GM23338 (cell line): ENCODE results near the gene ASB3. TPM values are rescaled to one million over a fixed set of nuclear protein-coding genes. Genes with fewer than 3 reads are reported as not detected.

ENCODE experiments used
- ATAC-seq: fragments of 200-7000 bp; cut with Tn5 transposase; 3 replicates; pipeline ENCODE4 v1.9.1; 2020
- DNase-seq: peaks from one replicate; pipeline ENCODE4 v3.0.0-alpha.2; 2015; ENCODE audit warnings: low spot score
- H2AFZ ChIP-seq: fragments of 200-600 bp; sonication (generic); 2 replicates; pipeline ENCODE4 v1.8.0; 2016; ENCODE audit warnings: antibody characterized with exemption, mild to moderate bottlenecking, moderate library complexity
- H3F3A ChIP-seq: fragments of 200-600 bp; sonication (generic); replicated peaks from 2 replicates; pipeline ENCODE4 v1.8.0; 2017; ENCODE audit warnings: antibody characterized with exemption, mixed run types, low read depth
- H3K27ac ChIP-seq: fragments of 200-600 bp; sonication (generic); 2 replicates; pipeline ENCODE4 v1.6.1; 2016; ENCODE audit warnings: low read depth
- H3K27me3 ChIP-seq: fragments of 200-600 bp; sonication (generic); 2 replicates; pipeline ENCODE4 v1.8.0; 2016; ENCODE audit warnings: mild to moderate bottlenecking, mixed run types, moderate library complexity; ENCODE audit not compliant: insufficient read depth
- H3K36me3 ChIP-seq: fragments of 200-600 bp; sonication (generic); 2 replicates; pipeline ENCODE4 v1.8.0; 2016; ENCODE audit warnings: mild to moderate bottlenecking; ENCODE audit not compliant: insufficient read depth
- H3K4me1 ChIP-seq: fragments of 200-600 bp; sonication (generic); 2 replicates; pipeline ENCODE4 v1.8.0; 2016; ENCODE audit warnings: mild to moderate bottlenecking, moderate library complexity; ENCODE audit not compliant: insufficient read depth
- H3K4me2 ChIP-seq: fragments of 200-600 bp; sonication (generic); 2 replicates; pipeline ENCODE4 v1.7.1; 2017; ENCODE audit warnings: mixed run types
- H3K4me3 ChIP-seq: fragments of 200-600 bp; sonication (generic); 2 replicates; pipeline ENCODE4 v1.6.1; 2016; ENCODE audit warnings: mixed run types
- H3K79me2 ChIP-seq: fragments of 200-600 bp; sonication (generic); replicated peaks from 2 replicates; pipeline ENCODE4 v1.8.0; 2017; ENCODE audit warnings: mild to moderate bottlenecking; ENCODE audit not compliant: insufficient read depth
- H3K9me2 ChIP-seq: fragments of 200-600 bp; sonication (generic); 2 replicates; pipeline ENCODE4 v1.8.0; 2017; ENCODE audit not compliant: insufficient read depth
- H4K20me1 ChIP-seq: fragments of 200-600 bp; sonication (generic); replicated peaks from 2 replicates; pipeline ENCODE4 v1.8.0; 2017; ENCODE audit warnings: mild to moderate bottlenecking; ENCODE audit not compliant: insufficient read depth
- H3K27ac Mint-ChIP-seq: 2 replicates; pipeline ENCODE4 v1.8.0; 2020; ENCODE audit warnings: inconsistent platforms, mild to moderate bottlenecking, moderate library complexity, mixed read lengths
- H3K27me3 Mint-ChIP-seq: 3 replicates; pipeline ENCODE4 v1.8.0; 2022; ENCODE audit warnings: low read depth, mild to moderate bottlenecking, moderate library complexity, mixed read lengths, inconsistent platforms; ENCODE audit not compliant: insufficient read depth, poor library complexity
- H3K36me3 Mint-ChIP-seq: 3 replicates; pipeline ENCODE4 v1.8.0; 2021; ENCODE audit warnings: low read depth, mild to moderate bottlenecking, inconsistent platforms, moderate library complexity, mixed read lengths
- H3K4me1 Mint-ChIP-seq: 3 replicates; pipeline ENCODE4 v1.8.0; 2020; ENCODE audit warnings: mild to moderate bottlenecking, inconsistent platforms, mixed read lengths
- H3K4me3 Mint-ChIP-seq: 3 replicates; pipeline ENCODE4 v1.8.0; 2021; ENCODE audit warnings: moderate library complexity, mild to moderate bottlenecking, inconsistent platforms, mixed read lengths
- H3K9me3 Mint-ChIP-seq: 3 replicates; pipeline ENCODE4 v1.8.0; 2020; ENCODE audit warnings: moderate library complexity, mild to moderate bottlenecking, inconsistent platforms, mixed read lengths
- CREB1 ChIP-seq: fragments of 250-450 bp; sonication (Bioruptor Pico); IDR thresholded peaks from 2 replicates; pipeline ENCODE4 v1.5.0; 2020; ENCODE audit warnings: low read depth, mild to moderate bottlenecking, moderate library complexity
- CTCF ChIP-seq, 2 experiments: fragments of 200-600 bp in 1 of 2; sonication (generic) in 1 of 2; conservative IDR thresholded peaks; 2 replicates each; pipeline versions ENCODE4 v1.5.1 to v1.6.1; 2016 to 2017; ENCODE audit warnings: antibody characterized with exemption in 2 of 2, low read depth in 2 of 2, mild to moderate bottlenecking in 2 of 2, moderate library complexity in 1 of 2
- ETS1 ChIP-seq: IDR thresholded peaks from 2 replicates; pipeline ENCODE4 v1.6.1; 2016; ENCODE audit warnings: antibody characterized with exemption
- EZH2 ChIP-seq: fragments of 200-600 bp; sonication (generic); IDR thresholded peaks from one replicate; pipeline ENCODE4 v1.8.0; 2017; ENCODE audit warnings: antibody characterized with exemption, mild to moderate bottlenecking, low read depth; ENCODE audit not compliant: unreplicated experiment
- EZH2phosphoT487 ChIP-seq: fragments of 200-600 bp; sonication (generic); IDR thresholded peaks from one replicate; pipeline ENCODE4 v1.8.1; 2018; ENCODE audit warnings: antibody characterized with exemption; ENCODE audit not compliant: unreplicated experiment
- JUNB ChIP-seq: IDR thresholded peaks from one replicate; pipeline ENCODE4 v1.6.1; 2016; ENCODE audit warnings: antibody characterized with exemption; ENCODE audit not compliant: unreplicated experiment
- NANOG ChIP-seq: IDR thresholded peaks from 2 replicates; pipeline ENCODE4 v1.6.1; 2016; ENCODE audit warnings: antibody characterized with exemption, borderline replicate concordance
- POLR2AphosphoS5 ChIP-seq: IDR thresholded peaks from 2 replicates; pipeline ENCODE4 v1.6.1; 2016; ENCODE audit warnings: antibody characterized with exemption, low read depth
- REST ChIP-seq: IDR thresholded peaks from one replicate; pipeline ENCODE4 v1.6.1; 2018; ENCODE audit warnings: antibody characterized with exemption; ENCODE audit not compliant: unreplicated experiment
- STAT1 ChIP-seq: IDR thresholded peaks from one replicate; pipeline ENCODE4 v1.6.1; 2016; ENCODE audit warnings: antibody characterized with exemption; ENCODE audit not compliant: unreplicated experiment
- ZNF114 ChIP-seq: fragments of 250-450 bp; sonication (Bioruptor Pico); IDR thresholded peaks from 2 replicates; pipeline ENCODE4 v1.5.0; 2020; ENCODE audit warnings: mild to moderate bottlenecking, moderate library complexity
- ZNF331 ChIP-seq: fragments of 250-450 bp; sonication (Bioruptor Pico); IDR thresholded peaks from 2 replicates; pipeline ENCODE4 v1.5.0; 2020; ENCODE audit warnings: low read depth, mild to moderate bottlenecking, moderate library complexity
- ZNF462 ChIP-seq: fragments of 250-450 bp; sonication (Bioruptor Pico); IDR thresholded peaks from 2 replicates; pipeline ENCODE4 v1.5.0; 2020; ENCODE audit warnings: mild to moderate bottlenecking, moderate library complexity
- polyA plus RNA-seq: library from polyadenylated mRNA; unstranded; fragments of >200 nt; fragmentation: Nextera tagmentation; extraction: Ambion mirVana; gene quantifications from 2 replicates; pipeline ENCODE4 v1.2.1, GENCODE V29; 2016
- total RNA-seq: library from RNA; depleted of rRNA; stranded (reverse); fragments of >200 nt; shearing (Covaris generic); gene quantifications from 2 replicates; pipeline ENCODE4 v1.2.3, GENCODE V29; 2014

The ASB3 gene
- total and polyA plus RNA-seq, 2 experiments from 2014 or later: 22.4 to 30.5 TPM

GRCh38 chr2:53690876-53691275 lies 95.9 kb downstream of the ASB3 start:
- no peak overlapping the region for H3K27ac ChIP-seq
- TF ChIP-seq ZNF331 (no peak), ZNF114 (CRISPR knock-in tag) (no peak), NANOG (no peak), CREB1 (CRISPR knock-in tag) (no peak), EZH2 (no peak), REST (no peak), CTCF (conservative IDR thresholded peaks at IDR 0.05; ENCODE audit: low read depth in 2 of 2) (no peak), ETS1 (no peak), STAT1 (no peak), POLR2AphosphoS5 (no peak), JUNB (no peak), ZNF462 (CRISPR knock-in tag) (no peak), EZH2phosphoT487 (no peak)
- ATAC-seq: no peak
- H2AFZ ChIP-seq: no peak overlapping the region
- Mint-ChIP-seq H3K4me3 (no peak overlapping the region), H3K36me3 (no peaks in the 10 kb centered on the region), H3K9me3 (no peaks in the 10 kb centered on the region; the same call in 2 of the 3 replicates), H3K4me1 (peaks cover 4% of the 10 kb centered on the region; the same call in 1 of the 3 replicates), H3K27me3 (no peaks in the 10 kb centered on the region), H3K27ac (no peak overlapping the region)
- no peaks in the 10 kb centered on the region for H3F3A ChIP-seq
- H3K4me3 ChIP-seq: no peak overlapping the region
- no peaks in the 10 kb centered on the region for H3K36me3 ChIP-seq
- H3K4me2 ChIP-seq: no peak overlapping the region
- no peaks in the 10 kb centered on the region for H3K9me2 ChIP-seq
- H4K20me1 ChIP-seq: no peaks in the 10 kb centered on the region
- no peak for DNase-seq
- no peaks in the 10 kb centered on the region for H3K27me3 ChIP-seq
- H3K79me2 ChIP-seq: no peaks in the 10 kb centered on the region
- no peaks in the 10 kb centered on the region for H3K4me1 ChIP-seq
